RWPE2 (cell line): Measurements from ENCODE around the gene PIGV.
"Not testable (repeated sequence)": the region's sequence is repeated elsewhere in the genome, so short reads cannot be mapped to it uniquely, and the experiment has no call there.

ENCODE experiments used
- ATAC-seq: fragments of 200-7000 bp; cut with Tn5 transposase; 3 replicates; pipeline ENCODE4 v1.9.1; 2021; ENCODE audit warnings: low read depth
- DNase-seq: peaks from one replicate; pipeline ENCODE4 v3.0.0-alpha.2; 2020; ENCODE audit warnings: low spot score
- H3K27ac ChIP-seq: fragments of 450-650 bp; 2 replicates; pipeline ENCODE4 v1.5.1; 2017; ENCODE audit warnings: mild to moderate bottlenecking; ENCODE audit not compliant: poor library complexity, severe bottlenecking
- H3K27me3 ChIP-seq: fragments of 250-450 bp; sonication (Bioruptor Pico); 2 replicates; pipeline ENCODE4 v1.5.1; 2021; ENCODE audit warnings: mild to moderate bottlenecking, moderate library complexity; ENCODE audit not compliant: insufficient read depth, poor library complexity, severe bottlenecking
- H3K36me3 ChIP-seq: fragments of 250-450 bp; sonication (Bioruptor Pico); 2 replicates; pipeline ENCODE4 v1.5.1; 2020; ENCODE audit warnings: low read depth, mild to moderate bottlenecking, moderate library complexity
- H3K4me1 ChIP-seq: fragments of 250-450 bp; sonication (Bioruptor Pico); 2 replicates; pipeline ENCODE4 v1.5.1; 2021; ENCODE audit warnings: mild to moderate bottlenecking, moderate library complexity; ENCODE audit not compliant: insufficient read depth, poor library complexity, severe bottlenecking
- H3K4me3 ChIP-seq: fragments of 250-450 bp; sonication (Bioruptor Pico); 2 replicates; pipeline ENCODE4 v1.5.1; 2021; ENCODE audit warnings: mild to moderate bottlenecking, moderate library complexity; ENCODE audit not compliant: severe bottlenecking
- H3K9me3 ChIP-seq: fragments of 250-450 bp; sonication (Bioruptor Pico); 2 replicates; pipeline ENCODE4 v1.5.1; 2021; ENCODE audit warnings: mild to moderate bottlenecking, moderate library complexity; ENCODE audit not compliant: severe bottlenecking
- TF ChIP-seq, protein P1 (sequence below): fragments of 450-650 bp; IDR thresholded peaks from one replicate; pipeline ENCODE4 v1.5.1; 2017; ENCODE audit warnings: mild to moderate bottlenecking, moderate library complexity; ENCODE audit not compliant: poor library complexity, severe bottlenecking

Gene PIGV

DNA sequence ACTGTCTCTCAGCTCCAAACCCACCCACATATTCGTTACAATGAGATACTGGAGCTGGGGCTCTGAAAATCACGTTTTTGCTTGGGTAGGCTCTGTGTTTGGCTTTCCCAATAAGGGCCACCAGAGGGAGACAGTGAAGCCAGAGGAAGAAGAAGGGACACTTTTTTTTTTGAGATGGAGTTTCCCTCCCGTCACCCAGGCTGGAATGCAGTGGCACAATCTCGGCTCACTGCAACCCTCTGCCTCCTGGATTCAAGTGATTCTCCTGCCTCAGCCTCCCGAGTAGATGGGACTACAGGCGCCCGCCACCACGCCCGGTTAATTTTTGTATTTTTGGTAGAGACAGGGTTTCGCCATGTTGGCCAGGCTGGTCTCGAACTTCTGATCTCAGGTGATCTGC is 22.4 kb downstream of the PIGV start:
- not testable (repeated sequence) for H3K27ac ChIP-seq, H3K4me1 ChIP-seq, H3K4me3 ChIP-seq, H3K9me3 ChIP-seq, DNase-seq, H3K27me3 ChIP-seq, H3K36me3 ChIP-seq
- TF ChIP-seq, protein P1, sequence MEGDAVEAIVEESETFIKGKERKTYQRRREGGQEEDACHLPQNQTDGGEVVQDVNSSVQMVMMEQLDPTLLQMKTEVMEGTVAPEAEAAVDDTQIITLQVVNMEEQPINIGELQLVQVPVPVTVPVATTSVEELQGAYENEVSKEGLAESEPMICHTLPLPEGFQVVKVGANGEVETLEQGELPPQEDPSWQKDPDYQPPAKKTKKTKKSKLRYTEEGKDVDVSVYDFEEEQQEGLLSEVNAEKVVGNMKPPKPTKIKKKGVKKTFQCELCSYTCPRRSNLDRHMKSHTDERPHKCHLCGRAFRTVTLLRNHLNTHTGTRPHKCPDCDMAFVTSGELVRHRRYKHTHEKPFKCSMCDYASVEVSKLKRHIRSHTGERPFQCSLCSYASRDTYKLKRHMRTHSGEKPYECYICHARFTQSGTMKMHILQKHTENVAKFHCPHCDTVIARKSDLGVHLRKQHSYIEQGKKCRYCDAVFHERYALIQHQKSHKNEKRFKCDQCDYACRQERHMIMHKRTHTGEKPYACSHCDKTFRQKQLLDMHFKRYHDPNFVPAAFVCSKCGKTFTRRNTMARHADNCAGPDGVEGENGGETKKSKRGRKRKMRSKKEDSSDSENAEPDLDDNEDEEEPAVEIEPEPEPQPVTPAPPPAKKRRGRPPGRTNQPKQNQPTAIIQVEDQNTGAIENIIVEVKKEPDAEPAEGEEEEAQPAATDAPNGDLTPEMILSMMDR = peak; percentile 73
- ATAC-seq = peak; percentile 38; the same call in 1 of the 3 replicates

DNA sequence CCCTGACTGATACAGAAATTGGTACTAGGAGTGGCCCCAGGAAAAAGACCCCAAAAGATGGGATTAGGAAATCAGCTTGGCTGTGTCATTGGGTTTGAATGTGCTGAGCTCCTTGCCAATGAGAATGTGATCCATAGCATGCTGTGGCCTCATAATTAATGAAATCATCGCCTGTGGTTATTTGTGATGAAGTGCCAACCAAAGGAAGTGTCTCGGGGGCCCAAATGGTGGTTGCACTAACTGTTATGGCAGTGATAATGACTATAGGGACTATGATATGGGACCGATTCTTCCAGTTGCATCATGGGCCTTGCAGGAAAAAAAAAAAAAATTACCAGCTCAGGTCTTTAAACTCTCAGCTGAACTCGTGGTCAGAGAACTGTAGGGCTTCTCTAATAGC is 23.3 kb downstream of the PIGV start:
- TF ChIP-seq, protein P1 = no peak
- DNase-seq = no peak

DNA sequence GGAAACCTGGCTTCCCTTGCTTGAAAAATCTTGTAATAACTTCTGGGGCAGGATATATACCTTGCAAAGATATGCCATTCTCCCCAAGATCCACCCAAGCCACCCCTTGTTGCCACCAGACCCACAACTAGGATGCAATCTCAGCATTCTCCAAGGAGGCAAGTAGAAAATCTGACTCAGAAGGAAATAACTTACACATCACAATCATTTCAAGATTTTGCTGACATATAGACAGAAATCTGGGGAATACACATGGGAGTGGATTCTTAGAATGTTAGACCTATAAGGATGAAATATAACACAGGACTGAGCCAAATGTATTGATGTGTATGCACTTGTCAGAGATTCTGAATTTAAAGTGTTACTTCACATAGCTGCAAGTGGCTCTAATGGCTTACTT is 24.0 kb downstream of the PIGV start:
- Histone ChIP-seq H3K27me3 (no peaks in the 10 kb centered on the region), H3K4me3 (no peak overlapping the region), H3K36me3 (no peaks in the 10 kb centered on the region), H3K9me3 (no peaks in the 10 kb centered on the region), H3K4me1 (no peaks in the 10 kb centered on the region), H3K27ac (no peak overlapping the region)
- TF ChIP-seq, protein P1 = no peak
- ATAC-seq (no peak), DNase-seq (no peak)

More for the DNA sequence above, 23.3 kb downstream of the PIGV start:
- Histone ChIP-seq H3K27me3 (no peaks in the 10 kb centered on the region), H3K9me3 (no peaks in the 10 kb centered on the region), H3K27ac (no peak overlapping the region), H3K4me1 (no peaks in the 10 kb centered on the region), H3K36me3 (no peaks in the 10 kb centered on the region), H3K4me3 (no peak overlapping the region)
- no peak for ATAC-seq

DNA sequence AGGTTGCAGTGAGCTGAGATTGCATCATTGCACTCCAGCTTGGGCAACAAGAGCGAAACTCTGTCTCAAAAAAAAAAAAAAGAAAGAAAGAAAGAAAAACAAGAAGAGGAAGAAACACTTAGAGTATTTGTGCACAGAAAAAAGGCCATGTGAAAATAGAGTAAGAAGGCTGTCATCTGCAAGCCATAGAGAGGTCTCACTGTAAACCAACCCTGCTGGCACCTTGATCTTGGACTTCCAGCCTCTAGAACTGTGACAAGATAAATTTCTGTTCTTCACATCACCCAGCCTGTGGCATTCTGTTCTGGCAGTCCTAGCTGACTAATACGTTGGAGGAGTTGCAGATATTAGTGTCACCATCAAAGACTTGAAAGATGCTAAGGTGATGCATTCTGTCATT is 26.6 kb downstream of the PIGV start:
- Histone ChIP-seq H3K36me3 (no peaks in the 10 kb centered on the region), H3K9me3 (no peaks in the 10 kb centered on the region), H3K27ac (no peak overlapping the region), H3K4me3 (no peak overlapping the region), H3K4me1 (no peaks in the 10 kb centered on the region), H3K27me3 (no peaks in the 10 kb centered on the region)
- no peak for DNase-seq
- ATAC-seq = no peak
- TF ChIP-seq, protein P1 = no peak

DNA sequence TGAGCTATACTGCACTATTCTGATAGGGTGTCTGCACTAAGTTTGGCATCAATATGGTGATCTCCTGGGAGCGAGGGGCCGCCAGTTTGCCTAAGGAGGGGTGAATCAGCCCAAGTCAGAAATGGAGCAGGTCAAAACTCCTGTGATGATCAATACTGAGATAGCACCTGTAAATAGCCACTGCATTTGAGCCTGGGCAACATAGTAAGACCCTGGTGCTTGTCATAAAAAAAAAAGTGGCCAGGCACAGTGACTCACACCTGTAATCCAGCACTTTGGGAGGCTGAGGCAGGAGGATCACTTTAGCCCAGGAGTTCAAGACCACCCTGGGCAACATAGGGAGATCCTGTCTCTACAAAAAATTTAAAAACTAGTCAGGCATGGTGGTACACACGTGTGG is 27.1 kb downstream of the PIGV start:
- TF ChIP-seq, protein P1 = no peak
- no peak for ATAC-seq

More for the DNA sequence above, 27.1 kb downstream of the PIGV start:
- H3K4me1 ChIP-seq = no peaks in the 10 kb centered on the region
- H3K9me3 ChIP-seq = no peaks in the 10 kb centered on the region
- no peaks in the 10 kb centered on the region for H3K36me3 ChIP-seq
- no peak overlapping the region for H3K27ac ChIP-seq
- no peak for DNase-seq
- no peak overlapping the region for H3K4me3 ChIP-seq
- no peaks in the 10 kb centered on the region for H3K27me3 ChIP-seq
